Endodermal cell (in vitro differentiated cells): Measurements from ENCODE around the gene RNPEPL1. TPM values are rescaled to one million over a fixed set of nuclear protein-coding genes. Genes with fewer than 3 reads are reported as not detected.

Source experiments
- DNase-seq: peaks from one replicate; pipeline ENCODE4 v3.0.0-alpha.2; 2017
- H3K27ac ChIP-seq: 2 replicates; pipeline ENCODE4 v1.5.1; 2013; ENCODE audit warnings: mild to moderate bottlenecking, low read depth, low read length, moderate library complexity
- H3K27me3 ChIP-seq: 2 replicates; pipeline ENCODE4 v1.6.1; 2013; ENCODE audit warnings: mild to moderate bottlenecking, low read length, moderate library complexity; ENCODE audit not compliant: insufficient read depth, control insufficient read depth, poor library complexity, severe bottlenecking
- H3K36me3 ChIP-seq: 2 replicates; pipeline ENCODE4 v1.7.0; 2013; ENCODE audit warnings: mild to moderate bottlenecking, low read length, moderate library complexity; ENCODE audit not compliant: control insufficient read depth, insufficient read depth
- H3K4me1 ChIP-seq: one replicate; pipeline ENCODE4 v1.7.0; 2013; ENCODE audit warnings: low read length; ENCODE audit not compliant: control insufficient read depth, insufficient read depth
- H3K4me3 ChIP-seq: 2 replicates; pipeline ENCODE4 v1.5.1; 2013; ENCODE audit warnings: mild to moderate bottlenecking, low read length, moderate library complexity
- H3K9ac ChIP-seq: 2 replicates; pipeline ENCODE4 v1.6.1; 2013; ENCODE audit warnings: mild to moderate bottlenecking, low read length, moderate library complexity; ENCODE audit not compliant: poor library complexity, severe bottlenecking; ENCODE audit errors: extremely low read depth
- H3K9me3 ChIP-seq: 2 replicates; pipeline ENCODE4 v1.6.1; 2013; ENCODE audit warnings: mild to moderate bottlenecking, low read length, moderate library complexity; ENCODE audit not compliant: control insufficient read depth
- H3K27ac Mint-ChIP-seq: 2 replicates; pipeline ENCODE4 v1.8.0; 2020; ENCODE audit warnings: mixed read lengths
- H3K27me3 Mint-ChIP-seq: 2 replicates; pipeline ENCODE4 v1.8.0; 2021; ENCODE audit warnings: mild to moderate bottlenecking, mixed read lengths; ENCODE audit not compliant: insufficient read depth
- H3K36me3 Mint-ChIP-seq: 2 replicates; pipeline ENCODE4 v1.8.0; 2020; ENCODE audit warnings: low read depth, mixed read lengths
- H3K4me1 Mint-ChIP-seq: 2 replicates; pipeline ENCODE4 v1.8.0; 2020; ENCODE audit warnings: mixed read lengths
- H3K4me3 Mint-ChIP-seq: 2 replicates; pipeline ENCODE4 v1.8.0; 2020; ENCODE audit warnings: mild to moderate bottlenecking, moderate library complexity, mixed read lengths
- H3K9me3 Mint-ChIP-seq: 2 replicates; pipeline ENCODE4 v1.8.0; 2020; ENCODE audit warnings: mild to moderate bottlenecking, mixed read lengths
- WGBS, 2 experiments: methylation state at CpG; one replicate each; pipeline versions ENCODE4 v1.1.5 to v1.1.7; 2013; ENCODE audit warnings: missing lambda C conversion rate in 2 of 2, mixed read lengths in 1 of 2; ENCODE audit not compliant: insufficient coverage in 1 of 2, insufficient read length in 1 of 2; 5-methylcytosine and 5-hydroxymethylcytosine counted together
- total RNA-seq, 2 donors: library from RNA; stranded (reverse); fragmentation: NEBNext Ultra II Directional in 1 of 2; extraction: Animal tissue kit (Norgen Biotek cat#: 25700) in 1 of 2; gene quantifications; 2 replicates in 1 of 2; 3 replicates in 1 of 2; pipeline ENCODE4 v1.2.1, GENCODE V29; 2021
- TF ChIP-seq, protein P1 (sequence below): fragments of 200-600 bp; sonication (generic); conservative IDR thresholded peaks from 2 replicates; pipeline ENCODE4 v1.5.0; 2021; ENCODE audit warnings: antibody characterized with exemption, mild to moderate bottlenecking

The RNPEPL1 gene
- total RNA-seq, 2 donors from 2014 or later, result 38.4 to 52.4 TPM

DNA sequence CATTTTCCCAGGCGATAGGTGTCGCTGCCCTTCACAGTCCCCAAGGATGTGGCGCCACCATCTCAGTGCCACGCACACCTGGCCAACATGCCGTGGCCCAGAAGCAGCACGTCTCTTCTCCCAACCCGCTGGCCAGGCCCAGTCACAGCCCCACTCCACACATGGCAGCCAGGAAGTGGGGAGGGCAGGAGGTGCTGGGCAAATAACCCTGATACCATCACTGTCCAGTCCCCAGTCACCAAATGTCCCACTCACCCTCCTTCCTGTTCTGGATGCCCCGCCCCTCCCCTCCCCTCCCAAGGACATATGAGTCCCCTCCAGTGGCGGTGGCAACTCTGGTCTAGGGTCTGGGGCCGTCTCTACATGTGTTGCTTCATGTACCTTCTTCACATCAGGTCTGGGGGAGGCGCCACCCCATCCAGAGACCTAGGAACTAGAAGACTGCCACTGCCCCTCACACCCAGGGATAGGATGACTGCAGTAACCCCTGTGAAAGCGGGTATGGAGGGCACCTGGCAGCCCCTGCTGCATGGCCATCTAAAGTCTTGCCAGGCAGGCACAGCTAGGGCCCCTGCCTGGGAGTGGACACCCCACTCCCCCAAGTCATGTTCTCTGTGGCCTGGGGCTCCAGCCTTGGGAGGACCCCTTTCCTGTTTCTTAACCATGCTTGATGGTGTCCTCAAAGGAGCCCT is 10.9 kb downstream of the RNPEPL1 start:
- H3K4me1 ChIP-seq, result no peaks in the 10 kb centered on the region
- no peak overlapping the region for H3K9ac ChIP-seq
- DNase-seq, result no peak
- Mint-ChIP-seq H3K4me3 (no peak overlapping the region), H3K9me3 (no peaks in the 10 kb centered on the region), H3K27ac (peak overlapping the region; percentile 73), H3K4me1 (peaks cover 6% of the 10 kb centered on the region), H3K27me3 (no peaks in the 10 kb centered on the region), H3K36me3 (peaks cover 6% of the 10 kb centered on the region)
- no peak overlapping the region for H3K27ac ChIP-seq
- TF ChIP-seq, protein P1, sequence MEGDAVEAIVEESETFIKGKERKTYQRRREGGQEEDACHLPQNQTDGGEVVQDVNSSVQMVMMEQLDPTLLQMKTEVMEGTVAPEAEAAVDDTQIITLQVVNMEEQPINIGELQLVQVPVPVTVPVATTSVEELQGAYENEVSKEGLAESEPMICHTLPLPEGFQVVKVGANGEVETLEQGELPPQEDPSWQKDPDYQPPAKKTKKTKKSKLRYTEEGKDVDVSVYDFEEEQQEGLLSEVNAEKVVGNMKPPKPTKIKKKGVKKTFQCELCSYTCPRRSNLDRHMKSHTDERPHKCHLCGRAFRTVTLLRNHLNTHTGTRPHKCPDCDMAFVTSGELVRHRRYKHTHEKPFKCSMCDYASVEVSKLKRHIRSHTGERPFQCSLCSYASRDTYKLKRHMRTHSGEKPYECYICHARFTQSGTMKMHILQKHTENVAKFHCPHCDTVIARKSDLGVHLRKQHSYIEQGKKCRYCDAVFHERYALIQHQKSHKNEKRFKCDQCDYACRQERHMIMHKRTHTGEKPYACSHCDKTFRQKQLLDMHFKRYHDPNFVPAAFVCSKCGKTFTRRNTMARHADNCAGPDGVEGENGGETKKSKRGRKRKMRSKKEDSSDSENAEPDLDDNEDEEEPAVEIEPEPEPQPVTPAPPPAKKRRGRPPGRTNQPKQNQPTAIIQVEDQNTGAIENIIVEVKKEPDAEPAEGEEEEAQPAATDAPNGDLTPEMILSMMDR, result no peak
- H3K4me3 ChIP-seq, result no peak overlapping the region
- H3K27me3 ChIP-seq, result no peaks in the 10 kb centered on the region
- H3K36me3 ChIP-seq, result peaks cover 8% of the 10 kb centered on the region
- no peaks in the 10 kb centered on the region for H3K9me3 ChIP-seq
- 91 to 96% methylated on average over 5 to 12 of the region's 12 CpGs for WGBS, 2 experiments

DNA sequence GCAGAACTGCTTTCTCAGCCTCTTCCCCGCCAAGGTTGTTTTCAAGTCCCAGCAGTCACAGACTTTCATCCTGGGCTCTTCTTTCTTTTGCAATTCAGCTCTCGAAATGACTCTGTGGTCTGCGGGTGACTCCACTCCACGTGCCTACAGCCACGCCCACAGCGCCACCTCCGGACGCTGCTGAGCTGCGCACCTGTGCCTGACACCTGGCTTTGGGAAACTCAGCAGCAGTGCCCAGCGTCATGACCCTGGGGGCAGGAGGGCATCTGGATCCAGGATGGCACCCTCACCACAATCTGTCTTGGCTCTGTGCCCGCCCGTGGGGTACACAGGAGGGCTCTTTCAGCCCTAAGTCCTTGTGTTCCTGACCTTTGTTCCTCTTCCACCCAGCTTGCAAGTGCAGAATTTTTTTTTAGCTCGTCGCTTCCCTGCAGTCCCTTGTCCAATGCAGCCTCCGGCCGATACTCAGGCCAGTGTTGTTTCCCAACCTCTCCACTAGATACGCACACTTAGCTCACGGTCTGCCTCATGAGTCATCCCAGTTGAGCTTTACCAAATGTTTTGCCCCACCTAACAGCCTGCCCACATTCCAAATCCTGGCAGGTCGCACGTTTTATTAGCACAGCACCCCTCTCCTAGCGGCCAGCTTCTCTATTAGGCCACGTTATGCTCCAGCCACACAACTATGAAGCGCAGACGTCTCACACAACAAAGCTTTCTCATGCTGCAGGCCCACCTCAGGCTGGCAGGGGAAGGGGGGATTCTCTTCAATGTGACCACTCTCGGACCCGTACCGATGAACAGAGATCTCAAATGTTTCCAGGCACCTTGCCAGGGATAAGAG is 11.7 kb downstream of the RNPEPL1 start:
- H3K9me3 ChIP-seq, result no peaks in the 10 kb centered on the region
- peaks cover 8% of the 10 kb centered on the region for H3K4me1 Mint-ChIP-seq
- no peaks in the 10 kb centered on the region for H3K27me3 Mint-ChIP-seq
- no peak overlapping the region for H3K27ac ChIP-seq
- no peaks in the 10 kb centered on the region for H3K9me3 Mint-ChIP-seq
- TF ChIP-seq, protein P1, result peak; percentile 75
- H3K27ac Mint-ChIP-seq, result peak overlapping the region; percentile 73
- H3K27me3 ChIP-seq, result no peaks in the 10 kb centered on the region
- H3K9ac ChIP-seq, result no peak overlapping the region
- no peak overlapping the region for H3K4me3 ChIP-seq
- H3K36me3 ChIP-seq, result peaks cover 8% of the 10 kb centered on the region
- WGBS, 2 experiments, result 89 to 92% methylated on average over 15 to 27 of the region's 27 CpGs
- DNase-seq, result peak; percentile 87
- no peak overlapping the region for H3K4me3 Mint-ChIP-seq
- H3K36me3 Mint-ChIP-seq, result peaks cover 12% of the 10 kb centered on the region
- H3K4me1 ChIP-seq, result peaks cover 3% of the 10 kb centered on the region

DNA sequence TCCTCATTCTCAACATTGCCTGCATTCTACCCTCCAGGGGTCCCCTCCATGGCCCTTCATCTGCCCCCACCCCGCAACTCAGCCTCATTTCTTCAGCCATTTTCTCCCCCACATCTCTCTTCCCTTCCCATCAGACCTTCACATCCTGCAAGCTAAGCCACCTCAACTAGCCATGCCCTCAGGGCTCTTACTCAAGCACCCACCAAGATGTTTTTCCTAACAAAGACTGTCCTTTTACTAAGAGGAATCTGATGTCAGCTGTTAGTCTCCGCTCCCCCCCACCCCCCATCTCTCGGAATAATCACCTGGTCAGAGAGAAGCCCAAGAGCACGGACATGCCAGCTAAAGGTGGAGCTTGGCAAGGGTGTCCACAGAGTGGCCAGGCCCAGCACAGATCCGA is 13.5 kb downstream of the RNPEPL1 start:
- peaks cover 9% of the 10 kb centered on the region for H3K4me1 ChIP-seq
- Mint-ChIP-seq H3K9me3 (no peaks in the 10 kb centered on the region), H3K27me3 (no peaks in the 10 kb centered on the region), H3K4me3 (no peak overlapping the region), H3K36me3 (peaks cover 12% of the 10 kb centered on the region), H3K27ac (no peak overlapping the region), H3K4me1 (peaks cover 10% of the 10 kb centered on the region)
- H3K4me3 ChIP-seq, result no peak overlapping the region
- DNase-seq, result no peak
- TF ChIP-seq, protein P1, result no peak
- peaks cover 8% of the 10 kb centered on the region for H3K36me3 ChIP-seq
- H3K27me3 ChIP-seq, result no peaks in the 10 kb centered on the region
- no peaks in the 10 kb centered on the region for H3K9me3 ChIP-seq
- H3K27ac ChIP-seq, result no peak overlapping the region
- no peak overlapping the region for H3K9ac ChIP-seq
- WGBS, 2 experiments, result 84 to 100% methylated on average over 1 to 5 of the region's 5 CpGs
